H9 (cell line): ENCODE results near the gene PSMA2. TPM values are rescaled to one million over a fixed set of nuclear protein-coding genes. Genes with fewer than 3 reads are reported as not detected.

Experiments used
- DNase-seq: peaks from one replicate; pipeline ENCODE4 v3.0.0-alpha.2; 2017
- H2AFZ ChIP-seq: one replicate; pipeline ENCODE4 v1.6.1; 2013; ENCODE audit warnings: mild to moderate bottlenecking, low read length, control low read depth, moderate library complexity
- H2AK5ac ChIP-seq: 2 replicates; pipeline ENCODE4 v1.6.1; 2013; ENCODE audit warnings: low read length, control low read depth, mixed read lengths; ENCODE audit not compliant: insufficient read length
- H2BK120ac ChIP-seq: one replicate; pipeline ENCODE4 v1.6.1; 2013; ENCODE audit warnings: low read depth, mild to moderate bottlenecking, low read length, control low read depth, inconsistent platforms; ENCODE audit not compliant: poor library complexity, severe bottlenecking
- H2BK12ac ChIP-seq: 2 replicates; pipeline ENCODE4 v1.6.1; 2013; ENCODE audit warnings: low read length, control low read depth, mixed read lengths, low read depth; ENCODE audit not compliant: insufficient read length
- H2BK15ac ChIP-seq: 2 replicates; pipeline ENCODE4 v1.6.1; 2013; ENCODE audit warnings: low read depth, low read length, control low read depth
- H2BK20ac ChIP-seq: one replicate; pipeline ENCODE4 v1.6.1; 2013; ENCODE audit warnings: low read depth, mild to moderate bottlenecking, low read length, control low read depth, inconsistent platforms; ENCODE audit not compliant: poor library complexity, severe bottlenecking
- H2BK5ac ChIP-seq: 2 replicates; pipeline ENCODE4 v1.6.1; 2013; ENCODE audit warnings: low read length, control low read depth, mixed read lengths; ENCODE audit not compliant: insufficient read length
- H3K14ac ChIP-seq: 2 replicates; pipeline ENCODE4 v1.6.1; 2013; ENCODE audit warnings: low read length, control low read depth; ENCODE audit not compliant: insufficient read depth
- H3K18ac ChIP-seq: 2 replicates; pipeline ENCODE4 v1.6.1; 2013; ENCODE audit warnings: low read depth, mild to moderate bottlenecking, mixed read lengths, low read length, control low read depth; ENCODE audit not compliant: insufficient read length
- H3K23ac ChIP-seq: 2 replicates; pipeline ENCODE4 v1.6.1; 2013; ENCODE audit warnings: low read length, control low read depth, mixed read lengths, low read depth; ENCODE audit not compliant: insufficient read length
- H3K23me2 ChIP-seq: 2 replicates; pipeline ENCODE4 v1.6.1; 2013; ENCODE audit warnings: low read depth, mild to moderate bottlenecking, mixed read lengths, low read length, control low read depth; ENCODE audit not compliant: insufficient read length, poor library complexity, severe bottlenecking
- H3K27ac ChIP-seq: 2 replicates; pipeline ENCODE4 v1.5.1; 2013; ENCODE audit warnings: low read length, control low read depth, mixed read lengths, low read depth; ENCODE audit not compliant: insufficient read length
- H3K27me3 ChIP-seq: 2 replicates; pipeline ENCODE4 v1.6.1; 2013; ENCODE audit warnings: low read length, control low read depth, inconsistent platforms; ENCODE audit not compliant: insufficient read depth
- H3K4ac ChIP-seq: 2 replicates; pipeline ENCODE4 v1.6.1; 2013; ENCODE audit warnings: low read depth, mild to moderate bottlenecking, control low read depth, inconsistent platforms, low read length, moderate library complexity
- H3K4me1 ChIP-seq: 2 replicates; pipeline ENCODE4 v1.6.1; 2013; ENCODE audit warnings: low read length, control low read depth, inconsistent platforms; ENCODE audit not compliant: insufficient read depth
- H3K4me2 ChIP-seq: 2 replicates; pipeline ENCODE4 v1.6.1; 2013; ENCODE audit warnings: low read length, control low read depth, mixed read lengths; ENCODE audit not compliant: insufficient read length, insufficient read depth
- H3K56ac ChIP-seq: 2 replicates; pipeline ENCODE4 v1.6.1; 2013; ENCODE audit warnings: low read depth, mild to moderate bottlenecking, mixed read lengths, low read length, control low read depth; ENCODE audit not compliant: insufficient read length
- H3K79me1 ChIP-seq: 2 replicates; pipeline ENCODE4 v1.6.1; 2013; ENCODE audit warnings: low read depth, mild to moderate bottlenecking, moderate library complexity, low read length, control low read depth, inconsistent platforms; ENCODE audit not compliant: insufficient read depth, poor library complexity, severe bottlenecking
- H3K79me2 ChIP-seq: 2 replicates; pipeline ENCODE4 v1.6.1; 2013; ENCODE audit warnings: low read length, control low read depth, inconsistent platforms; ENCODE audit not compliant: insufficient read depth
- H3K9ac ChIP-seq: 2 replicates; pipeline ENCODE4 v1.6.1; 2013; ENCODE audit warnings: low read length, control low read depth, mixed read lengths; ENCODE audit not compliant: insufficient read length; ENCODE audit errors: extremely low read depth
- H3K9me3 ChIP-seq: one replicate; pipeline ENCODE4 v1.6.1; 2013; ENCODE audit warnings: low read depth, low read length, inconsistent platforms; ENCODE audit not compliant: control insufficient read depth
- H3T11ph ChIP-seq: one replicate; pipeline ENCODE4 v1.6.1; 2013; ENCODE audit warnings: mild to moderate bottlenecking, low read length, control low read depth, inconsistent platforms
- H4K20me1 ChIP-seq: one replicate; pipeline ENCODE4 v1.6.1; 2013; ENCODE audit not compliant: control insufficient read depth, insufficient read length, insufficient read depth
- H4K5ac ChIP-seq: 2 replicates; pipeline ENCODE4 v1.6.1; 2013; ENCODE audit warnings: low read depth, mild to moderate bottlenecking, mixed read lengths, low read length, control low read depth; ENCODE audit not compliant: insufficient read length
- H4K8ac ChIP-seq: replicated peaks from 2 replicates; pipeline ENCODE4 v1.6.1; 2013; ENCODE audit warnings: low read length, control low read depth, mixed read lengths, low read depth; ENCODE audit not compliant: insufficient read length
- H4K91ac ChIP-seq: 2 replicates; pipeline ENCODE4 v1.6.1; 2013; ENCODE audit warnings: low read depth, mild to moderate bottlenecking, moderate library complexity, mixed read lengths, low read length, control low read depth; ENCODE audit not compliant: insufficient read length
- H3K27ac Mint-ChIP-seq, 3 experiments: 2 replicates in 2 of 3; 3 replicates in 1 of 3; pipeline ENCODE4 v1.8.0; 2020 to 2021; ENCODE audit warnings: mixed read lengths in 3 of 3, mild to moderate bottlenecking in 1 of 3, moderate library complexity in 1 of 3
- H3K27me3 Mint-ChIP-seq: 2 replicates; pipeline ENCODE4 v1.8.0; 2021; ENCODE audit warnings: low read depth, mild to moderate bottlenecking, moderate library complexity, mixed read lengths
- H3K36me3 Mint-ChIP-seq, 3 experiments: 2 replicates in 2 of 3; 3 replicates in 1 of 3; pipeline ENCODE4 v1.8.0; 2020 to 2021; ENCODE audit warnings: low read depth in 3 of 3, mixed read lengths in 3 of 3; ENCODE audit not compliant: insufficient read depth in 1 of 3
- H3K4me1 Mint-ChIP-seq, 2 experiments: 2 replicates each; pipeline ENCODE4 v1.8.0; 2020; ENCODE audit warnings: mixed read lengths in 2 of 2
- H3K4me3 Mint-ChIP-seq, 2 experiments: 2 replicates in 1 of 2; 3 replicates in 1 of 2; pipeline ENCODE4 v1.8.0; 2020 to 2021; ENCODE audit warnings: mild to moderate bottlenecking in 2 of 2, mixed read lengths in 2 of 2, moderate library complexity in 1 of 2
- H3K9me3 Mint-ChIP-seq, 2 experiments: 2 replicates in 1 of 2; 3 replicates in 1 of 2; pipeline ENCODE4 v1.8.0; 2020; ENCODE audit warnings: mild to moderate bottlenecking in 2 of 2, mixed read lengths in 2 of 2, moderate library complexity in 1 of 2
- WGBS: extraction: QIAGEN DNeasy Blood & Tissue Kit; methylation state at CpG from one replicate; pipeline ENCODE4 v1.1.7; 2013; ENCODE audit warnings: missing lambda C conversion rate, low lambda C conversion rate, mixed read lengths; ENCODE audit not compliant: insufficient read length; ENCODE audit errors: extremely low coverage; 5-methylcytosine and 5-hydroxymethylcytosine counted together
- total RNA-seq: library from RNA; stranded (reverse); gene quantifications from 2 replicates; pipeline ENCODE4 v1.2.1, GENCODE V29; 2021
- TF ChIP-seq, protein P1 (sequence below): fragments of 200-600 bp; sonication (generic); conservative IDR thresholded peaks from 3 replicates; pipeline ENCODE4 v1.8.0; 2021; ENCODE audit warnings: antibody characterized with exemption, mild to moderate bottlenecking

Gene PSMA2
- total RNA-seq, 1 experiment from 2014 or later: 227 TPM

DNA sequence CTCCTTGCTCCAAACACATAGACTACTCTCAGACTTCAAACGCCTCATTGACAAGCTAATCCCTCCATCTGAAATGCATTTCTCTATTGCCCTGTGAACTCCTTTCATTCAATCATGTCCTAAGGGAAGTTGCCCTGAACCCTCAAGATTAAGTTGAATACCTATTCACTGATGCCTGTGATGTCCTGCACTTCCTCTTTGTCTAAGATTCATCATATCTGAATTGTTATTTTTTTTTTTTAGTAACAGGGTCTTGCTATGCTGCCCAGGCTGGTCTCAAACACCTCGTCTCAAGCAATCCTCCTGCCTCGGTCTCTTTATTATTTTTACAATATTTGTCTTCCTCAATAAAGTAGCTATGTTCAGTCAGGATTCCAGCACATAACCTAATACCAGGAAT lies 3.2 kb downstream of the PSMA2 start:
- no peak overlapping the region for H3K27ac ChIP-seq
- H3K56ac ChIP-seq: no peak overlapping the region
- no peak overlapping the region for H3K18ac ChIP-seq
- no peaks in the 10 kb centered on the region for H4K20me1 ChIP-seq
- no peaks in the 10 kb centered on the region for H3K27me3 ChIP-seq
- H3T11ph ChIP-seq: no peak overlapping the region
- H3K4ac ChIP-seq: no peak overlapping the region
- Mint-ChIP-seq H3K4me3 (no peak overlapping the region), H3K4me1 (peaks cover 14 to 33% of the 10 kb centered on the region in 2 experiments), H3K27me3 (0 out of 2 replicates have a peak, but pooled peaks cover 2% of the 10 kb centered on the region), H3K9me3 (peaks cover 0 to 3% of the 10 kb centered on the region in 2 experiments; a peak in 1 of 5 replicates), H3K36me3 (peaks cover 17 to 50% (median 38%) of the 10 kb centered on the region in 3 experiments), H3K27ac (0 out of 7 replicates have a peak overlapping the region, but pooled peaks of 1 of the 3 experiments have one; percentile 0)
- H3K9ac ChIP-seq: no peak overlapping the region
- H3K23ac ChIP-seq: no peak overlapping the region
- H4K5ac ChIP-seq: no peak overlapping the region
- TF ChIP-seq, protein P1, sequence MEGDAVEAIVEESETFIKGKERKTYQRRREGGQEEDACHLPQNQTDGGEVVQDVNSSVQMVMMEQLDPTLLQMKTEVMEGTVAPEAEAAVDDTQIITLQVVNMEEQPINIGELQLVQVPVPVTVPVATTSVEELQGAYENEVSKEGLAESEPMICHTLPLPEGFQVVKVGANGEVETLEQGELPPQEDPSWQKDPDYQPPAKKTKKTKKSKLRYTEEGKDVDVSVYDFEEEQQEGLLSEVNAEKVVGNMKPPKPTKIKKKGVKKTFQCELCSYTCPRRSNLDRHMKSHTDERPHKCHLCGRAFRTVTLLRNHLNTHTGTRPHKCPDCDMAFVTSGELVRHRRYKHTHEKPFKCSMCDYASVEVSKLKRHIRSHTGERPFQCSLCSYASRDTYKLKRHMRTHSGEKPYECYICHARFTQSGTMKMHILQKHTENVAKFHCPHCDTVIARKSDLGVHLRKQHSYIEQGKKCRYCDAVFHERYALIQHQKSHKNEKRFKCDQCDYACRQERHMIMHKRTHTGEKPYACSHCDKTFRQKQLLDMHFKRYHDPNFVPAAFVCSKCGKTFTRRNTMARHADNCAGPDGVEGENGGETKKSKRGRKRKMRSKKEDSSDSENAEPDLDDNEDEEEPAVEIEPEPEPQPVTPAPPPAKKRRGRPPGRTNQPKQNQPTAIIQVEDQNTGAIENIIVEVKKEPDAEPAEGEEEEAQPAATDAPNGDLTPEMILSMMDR: no peak
- H3K14ac ChIP-seq: no peak overlapping the region
- no peak overlapping the region for H2BK12ac ChIP-seq
- no peak overlapping the region for H2BK20ac ChIP-seq
- no peaks in the 10 kb centered on the region for H3K9me3 ChIP-seq
- H2AFZ ChIP-seq: no peak overlapping the region
- peaks cover 11% of the 10 kb centered on the region for H3K23me2 ChIP-seq
- H3K4me2 ChIP-seq: no peak overlapping the region
- no peak for DNase-seq
- no peaks in the 10 kb centered on the region for H3K4me1 ChIP-seq
- H4K8ac ChIP-seq: no peak overlapping the region
- H2BK5ac ChIP-seq: no peak overlapping the region
- peaks cover 48% of the 10 kb centered on the region for H3K79me2 ChIP-seq
- no CpG with 5 or more reads among the region's 3 CpGs for WGBS
- H4K91ac ChIP-seq: no peak overlapping the region
- no peak overlapping the region for H2AK5ac ChIP-seq
- peaks cover 3% of the 10 kb centered on the region for H3K79me1 ChIP-seq
- no peak overlapping the region for H2BK15ac ChIP-seq
- no peak overlapping the region for H2BK120ac ChIP-seq
